IMR-90 (cell line): Measurements from ENCODE around the gene LSM6. TPM values are rescaled to one million over a fixed set of nuclear protein-coding genes. Genes with fewer than 3 reads are reported as not detected.

Source experiments
- ATAC-seq: fragments of 200-7000 bp; cut with Tn5 transposase; 2 replicates; pipeline ENCODE4 v1.9.1; 2020; ENCODE audit warnings: low read depth, mild to moderate bottlenecking, moderate library complexity
- BruUV-seq: library from RNA; stranded (reverse); fragments of 400-500 nt; replicated peaks from 2 replicates; lab custom pipeline; 2021; lab: Mats Ljungman, UMichigan
- CTCF ChIA-PET: fragments of 300-600 bp; formaldehyde crosslinking; extraction: SDS; loops from one replicate; lab custom pipeline; 2021; ENCODE audit warnings: antibody characterized with exemption; lab: Yijun Ruan, JAX
- POLR2A ChIA-PET: fragments of 300-600 bp; sonication (Branson Sonifier 250); formaldehyde crosslinking; loops from one replicate; lab custom pipeline; 2022; ENCODE audit warnings: antibody characterized with exemption; ENCODE audit not compliant: unreplicated experiment; lab: Charles Lee
- DNase-seq: peaks from one replicate; pipeline ENCODE4 v3.0.0; 2013
- H2AFZ ChIP-seq: replicated peaks from 2 replicates; pipeline ENCODE3; 2013; ENCODE audit warnings: low read length, mild to moderate bottlenecking; ENCODE audit not compliant: poor library complexity
- H2AK5ac ChIP-seq: 2 replicates; pipeline ENCODE4 v1.6.1; 2013; ENCODE audit warnings: low read depth, low read length, inconsistent platforms
- H2AK9ac ChIP-seq: replicated peaks from 2 replicates; pipeline ENCODE3; 2013; ENCODE audit warnings: mild to moderate bottlenecking, low read depth, low read length, moderate library complexity; ENCODE audit not compliant: poor library complexity
- H2BK120ac ChIP-seq: 2 replicates; pipeline ENCODE4 v1.6.1; 2013; ENCODE audit warnings: low read depth, low read length, inconsistent platforms
- H2BK15ac ChIP-seq: 3 replicates; pipeline ENCODE4 v1.6.1; 2013; ENCODE audit warnings: low read depth, low read length, inconsistent platforms
- H2BK20ac ChIP-seq: 2 replicates; pipeline ENCODE4 v1.6.1; 2013; ENCODE audit warnings: low read depth, mild to moderate bottlenecking, inconsistent platforms, low read length, moderate library complexity
- H2BK5ac ChIP-seq: 2 replicates; pipeline ENCODE4 v1.6.1; 2013; ENCODE audit warnings: mild to moderate bottlenecking, low read depth, low read length, inconsistent platforms; ENCODE audit not compliant: poor library complexity, severe bottlenecking
- H3K14ac ChIP-seq: replicated peaks from 2 replicates; pipeline ENCODE4 v1.6.1; 2013; ENCODE audit warnings: low read depth, low read length, inconsistent platforms
- H3K18ac ChIP-seq: 2 replicates; pipeline ENCODE4 v1.6.1; 2013; ENCODE audit warnings: low read depth, low read length, control low read depth
- H3K23ac ChIP-seq: 2 replicates; pipeline ENCODE4 v1.6.1; 2013; ENCODE audit warnings: low read depth, low read length, inconsistent platforms
- H3K27ac ChIP-seq: 2 replicates; pipeline ENCODE4 v1.5.1; 2013; ENCODE audit warnings: mild to moderate bottlenecking, control low read depth, low read length; ENCODE audit not compliant: insufficient read depth
- H3K27me3 ChIP-seq: 2 replicates; pipeline ENCODE4 v1.6.1; 2013; ENCODE audit warnings: low read length; ENCODE audit not compliant: control insufficient read depth, insufficient read depth
- H3K36me3 ChIP-seq: 2 replicates; pipeline ENCODE4 v1.6.1; 2013; ENCODE audit warnings: low read length, mixed read lengths; ENCODE audit not compliant: control insufficient read depth, insufficient read depth
- H3K4ac ChIP-seq: 2 replicates; pipeline ENCODE4 v1.6.1; 2013; ENCODE audit warnings: low read depth, low read length, inconsistent platforms
- H3K4me1 ChIP-seq: 2 replicates; pipeline ENCODE4 v1.6.1; 2013; ENCODE audit warnings: low read length, mixed read lengths; ENCODE audit not compliant: control insufficient read depth, insufficient read depth
- H3K4me2 ChIP-seq: 2 replicates; pipeline ENCODE4 v1.6.1; 2013; ENCODE audit warnings: low read depth, mild to moderate bottlenecking, control low read depth, low read length, moderate library complexity
- H3K4me3 ChIP-seq: 2 replicates; pipeline ENCODE4 v1.5.1; 2013; ENCODE audit warnings: low read depth, mild to moderate bottlenecking, control low read depth, low read length, moderate library complexity; ENCODE audit not compliant: insufficient read depth
- H3K56ac ChIP-seq: 2 replicates; pipeline ENCODE4 v1.6.1; 2013; ENCODE audit warnings: low read length, inconsistent platforms; ENCODE audit not compliant: insufficient read depth; ENCODE audit errors: extremely low read depth
- H3K79me1 ChIP-seq, 2 experiments: 2 replicates each; pipeline ENCODE4 v1.6.1; 2013; ENCODE audit warnings: low read length in 2 of 2, inconsistent platforms in 1 of 2, low read depth in 1 of 2
- H3K9ac ChIP-seq: 2 replicates; pipeline ENCODE4 v1.6.1; 2013; ENCODE audit warnings: low read depth, low read length, control low read depth
- H3K9me1 ChIP-seq: 2 replicates; pipeline ENCODE4 v1.6.1; 2013; ENCODE audit warnings: low read length, inconsistent platforms; ENCODE audit not compliant: insufficient read depth
- H3K9me3 ChIP-seq: 2 replicates; pipeline ENCODE4 v1.6.1; 2013; ENCODE audit warnings: low read length; ENCODE audit not compliant: control insufficient read depth, insufficient read depth
- H4K20me1 ChIP-seq: 2 replicates; pipeline ENCODE4 v1.6.1; 2013; ENCODE audit warnings: low read length, inconsistent platforms; ENCODE audit not compliant: insufficient read depth
- H4K5ac ChIP-seq: 2 replicates; pipeline ENCODE4 v1.6.1; 2013; ENCODE audit warnings: mild to moderate bottlenecking, low read depth, low read length, control low read depth
- H4K8ac ChIP-seq, 2 experiments: 2 replicates each; pipeline ENCODE4 v1.6.1; 2013; ENCODE audit warnings: low read depth in 2 of 2, low read length in 2 of 2, control low read depth in 1 of 2, inconsistent platforms in 1 of 2
- H4K91ac ChIP-seq: 2 replicates; pipeline ENCODE4 v1.6.1; 2013; ENCODE audit warnings: low read depth, low read length, inconsistent platforms; ENCODE audit not compliant: insufficient read depth
- CHD1 ChIP-seq: IDR thresholded peaks from 2 replicates; pipeline ENCODE4 v1.6.1; 2012; ENCODE audit warnings: low read depth, low read length, improper control_type of control experiment
- MXI1 ChIP-seq: IDR thresholded peaks from 2 replicates; pipeline ENCODE4 v1.6.1; 2012; ENCODE audit warnings: low read depth, mild to moderate bottlenecking, low read length, moderate library complexity, borderline replicate concordance
- WGBS, 2 experiments: methylation state at CpG; one replicate each; pipeline versions ENCODE4 v1.1.5 to v1.1.7; 2013; ENCODE audit warnings: missing lambda C conversion rate in 2 of 2; ENCODE audit not compliant: insufficient read length in 1 of 2; ENCODE audit errors: extremely low coverage in 2 of 2; 5-methylcytosine and 5-hydroxymethylcytosine counted together
- dilution Hi-C: fragments of 300-500 bp; cut with HindIII; formaldehyde crosslinking; loops from one replicate; pipeline ENCODE4 v1.14.3; 2018; ENCODE audit warnings: low sequenced_read_pairs; ENCODE audit not compliant: unreplicated experiment
- in situ Hi-C: fragments of 300-500 bp; cut with MboI; formaldehyde crosslinking; loops from 3 replicates; pipeline ENCODE4 v1.14.3; 2019; ENCODE audit warnings: low sequenced_read_pairs, inconsistent platforms, mixed read lengths
- intact Hi-C: fragments of 100-400 bp; cut with micrococcal nuclease; formaldehyde crosslinking; loops from 2 replicates; pipeline ENCODE4 v1.10.0; 2022
- polyA plus RNA-seq, 3 experiments: library from polyadenylated mRNA; depleted of rRNA; stranded (reverse); fragments of >200 nt; gene quantifications; 2 replicates each; pipeline ENCODE4 v1.2.3, GENCODE V29; 2012; ENCODE audit warnings: low replicate concordance in 1 of 3
- total RNA-seq: library from RNA; depleted of rRNA; stranded (reverse); fragments of >200 nt; gene quantifications from 2 replicates; pipeline ENCODE4 v1.2.3, GENCODE V29; 2012

LSM6 gene
- total and polyA plus RNA-seq, 2 of the 4 experiments (the other 2 are of a cell fraction): 13.4 to 17.4 TPM

GRCh38 chr4:146214238-146214637 lies 38.7 kb downstream of the LSM6 start, which contains the start of gene REELD1:
Gene REELD1 (plus strand): TSS chr4:146214538. CDS start chr4:146216953, 2,415 bp downstream.
- no peaks in the 10 kb centered on the region for H3K79me1 ChIP-seq
- H2AK9ac ChIP-seq: no peak within 1 kb of the TSS
- no peak within 1 kb of the TSS for H4K8ac ChIP-seq
- H4K20me1 ChIP-seq: no peaks in the 10 kb centered on the region
- H3K9ac ChIP-seq: no peak within 1 kb of the TSS
- no peak within 1 kb of the TSS for H2BK20ac ChIP-seq
- no peak within 1 kb of the TSS for H3K56ac ChIP-seq
- H2BK120ac ChIP-seq: no peak within 1 kb of the TSS
- no peak within 1 kb of the TSS for H2AFZ ChIP-seq
- dilution Hi-C loops (no loop called here), in situ Hi-C loops (no loop called here), intact Hi-C loops (no loop called here)
- no peak within 1 kb of the TSS for H3K18ac ChIP-seq
- no peaks in the 10 kb centered on the region for H3K9me1 ChIP-seq
- POLR2A ChIA-PET: no interaction called here
- no peak within 1 kb of the TSS for H3K4me3 ChIP-seq
- H4K91ac ChIP-seq: no peak within 1 kb of the TSS
- no peak within 1 kb of the TSS for H2BK5ac ChIP-seq
- no peaks in the 10 kb centered on the region for H3K9me3 ChIP-seq
- CTCF ChIA-PET: no interaction called here
- no peak within 1 kb of the TSS for H3K23ac ChIP-seq
- no peak for DNase-seq
- no peaks in the 10 kb centered on the region for H3K4me1 ChIP-seq
- peaks cover 2% of the 10 kb centered on the region for H3K27me3 ChIP-seq
- no peak within 1 kb of the TSS for H3K4me2 ChIP-seq
- no peaks in the 10 kb centered on the region for H3K36me3 ChIP-seq
- TF ChIP-seq CHD1: no peak
- TF ChIP-seq MXI1: no peak
- BruUV-seq: no TSS peak
- H3K4ac ChIP-seq: no peak within 1 kb of the TSS
- no peak within 1 kb of the TSS for H3K27ac ChIP-seq
- no peak for ATAC-seq
- H2AK5ac ChIP-seq: no peak within 1 kb of the TSS
- no CpG with 5 or more reads among the region's 5 CpGs for WGBS, 2 experiments
- H4K5ac ChIP-seq: no peak within 1 kb of the TSS
- no peak within 1 kb of the TSS for H3K14ac ChIP-seq
- H2BK15ac ChIP-seq: no peak within 1 kb of the TSS
